K562 (cell line): ENCODE data around the gene ENDOU.

Experiments
- CTCF ChIP-seq, 3 experiments: IDR thresholded peaks in 2 of 3; conservative IDR thresholded peaks in 1 of 3; 2 replicates each; pipeline ENCODE4 v1.5.1; 2011 to 2012; ENCODE audit warnings: low read length in 3 of 3, mild to moderate bottlenecking in 3 of 3, control low read depth in 2 of 3, improper control_type of control experiment in 1 of 3, inconsistent platforms in 1 of 3, low read depth in 1 of 3, mixed read lengths in 1 of 3, moderate library complexity in 1 of 3; ENCODE audit not compliant: insufficient read depth in 2 of 3
- E2F1 ChIP-seq: sonication (generic); formaldehyde crosslinking; IDR thresholded peaks from 2 replicates; pipeline ENCODE4 v1.8.1; 2023; ENCODE audit warnings: mild to moderate bottlenecking, missing genetic modification reagents, moderate library complexity
- GABPA ChIP-seq: fragments of 200-800 bp; sonication (Bioruptor generic); conservative IDR thresholded peaks from 2 replicates; pipeline ENCODE4 v1.6.1; 2016; ENCODE audit warnings: low read depth, missing genetic modification characterization, missing compliant biosample characterization
- LARP7 ChIP-seq: fragments of 450-650 bp; IDR thresholded peaks from 2 replicates; pipeline ENCODE4 v1.6.1; 2016
- MAZ ChIP-seq, 2 experiments: fragments of 450-650 bp in 1 of 2; sonication (generic) in 1 of 2; formaldehyde crosslinking; IDR thresholded peaks in 1 of 2; conservative IDR thresholded peaks in 1 of 2; 2 replicates each; pipeline versions ENCODE4 v1.4.0 to v1.5.0; 2020; ENCODE audit warnings: mild to moderate bottlenecking in 1 of 2, missing genetic modification reagents in 1 of 2
- PKNOX1 ChIP-seq: fragments of 450-650 bp; IDR thresholded peaks from 2 replicates; pipeline ENCODE4 v1.6.1; 2016
- TAF7 ChIP-seq: fragments of 450-650 bp; IDR thresholded peaks from 2 replicates; pipeline ENCODE4 v1.6.1; 2016; ENCODE audit warnings: missing genetic modification characterization, missing compliant biosample characterization
- YY1 ChIP-seq, 3 experiments: IDR thresholded peaks; 2 replicates each; pipeline ENCODE4 v1.6.1; 2011; ENCODE audit warnings: low read length in 2 of 3, mild to moderate bottlenecking in 2 of 3, moderate library complexity in 2 of 3, borderline replicate concordance in 1 of 3, control low read depth in 1 of 3, low read depth in 1 of 3; ENCODE audit not compliant: insufficient read depth in 3 of 3, insufficient replicate concordance in 2 of 3, control insufficient read depth in 1 of 3, insufficient read length in 1 of 3; ENCODE audit errors: extremely low read depth in 1 of 3
- ZNF274 ChIP-seq: IDR thresholded peaks from 2 replicates; pipeline ENCODE4 v1.6.1; 2011; ENCODE audit warnings: low read depth, mild to moderate bottlenecking, low read length, moderate library complexity, borderline replicate concordance
- ZSCAN32 ChIP-seq: fragments of 450-650 bp; formaldehyde crosslinking; IDR thresholded peaks from 2 replicates; pipeline ENCODE4 v1.4.0; 2020; ENCODE audit warnings: mild to moderate bottlenecking, moderate library complexity
- TF ChIP-seq, protein P1 (sequence below): fragments of 250-450 bp; sonication (Bioruptor Pico); IDR thresholded peaks from 2 replicates; pipeline ENCODE4 v1.4.0; 2020; ENCODE audit warnings: borderline replicate concordance
- TF ChIP-seq, protein P2 (sequence below): sonication (generic); formaldehyde crosslinking; IDR thresholded peaks from 2 replicates; pipeline ENCODE4 v1.8.1; 2023; ENCODE audit warnings: mild to moderate bottlenecking, missing genetic modification reagents

DNA sequence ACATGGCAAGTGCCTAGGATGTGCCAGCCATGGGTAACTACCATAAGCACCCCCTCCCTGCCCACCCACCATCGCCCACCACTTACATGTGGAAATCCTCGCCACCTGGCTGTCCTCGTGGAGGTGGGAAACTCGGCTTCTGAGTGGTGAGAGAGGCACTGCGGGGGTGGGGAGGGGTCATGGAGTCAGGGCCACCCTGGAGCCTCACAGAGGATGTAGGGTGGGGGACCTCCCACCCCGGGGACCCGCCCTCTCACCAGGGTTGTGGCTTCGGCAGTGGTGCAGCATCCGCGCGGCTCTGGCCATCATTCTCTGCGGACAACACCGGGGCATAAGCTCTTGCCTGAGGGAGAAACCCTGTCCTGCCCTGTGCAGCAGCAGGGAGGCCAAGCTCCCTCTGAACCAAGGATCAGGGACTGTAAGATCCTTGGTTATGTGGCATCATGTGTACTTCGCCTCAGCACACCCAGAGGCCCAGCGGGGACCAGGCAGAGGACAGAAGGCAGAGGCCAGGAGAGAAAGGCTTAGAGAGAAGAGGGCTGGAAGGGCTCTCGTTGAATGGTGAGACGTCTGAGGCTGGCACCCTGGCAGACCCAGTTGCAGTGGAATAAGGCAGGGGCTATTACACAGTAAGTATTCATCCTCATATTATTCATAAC lies 12.8 kb upstream of the ENDOU start:
- no peak for TF ChIP-seq MAZ (CRISPR knock-in tag; conservative IDR thresholded peaks at IDR 0.05 in 1 of 2, IDR thresholded peaks at IDR 0.05 in 1 of 2)
- TF ChIP-seq GABPA (tag): no peak
- no peak for TF ChIP-seq ZNF274
- TF ChIP-seq, protein P1, sequence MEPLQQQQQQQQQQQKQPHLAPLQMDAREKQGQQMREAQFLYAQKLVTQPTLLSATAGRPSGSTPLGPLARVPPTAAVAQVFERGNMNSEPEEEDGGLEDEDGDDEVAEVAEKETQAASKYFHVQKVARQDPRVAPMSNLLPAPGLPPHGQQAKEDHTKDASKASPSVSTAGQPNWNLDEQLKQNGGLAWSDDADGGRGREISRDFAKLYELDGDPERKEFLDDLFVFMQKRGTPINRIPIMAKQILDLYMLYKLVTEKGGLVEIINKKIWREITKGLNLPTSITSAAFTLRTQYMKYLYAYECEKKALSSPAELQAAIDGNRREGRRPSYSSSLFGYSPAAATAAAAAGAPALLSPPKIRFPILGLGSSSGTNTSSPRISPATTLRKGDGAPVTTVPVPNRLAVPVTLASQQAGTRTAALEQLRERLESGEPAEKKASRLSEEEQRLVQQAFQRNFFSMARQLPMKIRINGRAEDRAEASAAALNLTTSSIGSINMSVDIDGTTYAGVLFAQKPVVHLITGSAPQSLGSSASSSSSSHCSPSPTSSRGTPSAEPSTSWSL (CRISPR knock-in tag): no peak
- no peak for TF ChIP-seq CTCF (IDR thresholded peaks at IDR 0.05 in 2 of 3, conservative IDR thresholded peaks at IDR 0.05 in 1 of 3; ENCODE audit: insufficient read depth in 2 of 3, low read depth in 1 of 3, low read length in 3 of 3)
- no peak for TF ChIP-seq LARP7
- no peak for TF ChIP-seq YY1 (IDR thresholded peaks at IDR 0.05; ENCODE audit: borderline replicate concordance in 1 of 3, control insufficient read depth in 1 of 3, extremely low read depth in 1 of 3, insufficient read depth in 3 of 3, insufficient read length in 1 of 3, insufficient replicate concordance in 2 of 3, low read depth in 1 of 3, low read length in 2 of 3)
- no peak for TF ChIP-seq PKNOX1
- TF ChIP-seq, protein P2, sequence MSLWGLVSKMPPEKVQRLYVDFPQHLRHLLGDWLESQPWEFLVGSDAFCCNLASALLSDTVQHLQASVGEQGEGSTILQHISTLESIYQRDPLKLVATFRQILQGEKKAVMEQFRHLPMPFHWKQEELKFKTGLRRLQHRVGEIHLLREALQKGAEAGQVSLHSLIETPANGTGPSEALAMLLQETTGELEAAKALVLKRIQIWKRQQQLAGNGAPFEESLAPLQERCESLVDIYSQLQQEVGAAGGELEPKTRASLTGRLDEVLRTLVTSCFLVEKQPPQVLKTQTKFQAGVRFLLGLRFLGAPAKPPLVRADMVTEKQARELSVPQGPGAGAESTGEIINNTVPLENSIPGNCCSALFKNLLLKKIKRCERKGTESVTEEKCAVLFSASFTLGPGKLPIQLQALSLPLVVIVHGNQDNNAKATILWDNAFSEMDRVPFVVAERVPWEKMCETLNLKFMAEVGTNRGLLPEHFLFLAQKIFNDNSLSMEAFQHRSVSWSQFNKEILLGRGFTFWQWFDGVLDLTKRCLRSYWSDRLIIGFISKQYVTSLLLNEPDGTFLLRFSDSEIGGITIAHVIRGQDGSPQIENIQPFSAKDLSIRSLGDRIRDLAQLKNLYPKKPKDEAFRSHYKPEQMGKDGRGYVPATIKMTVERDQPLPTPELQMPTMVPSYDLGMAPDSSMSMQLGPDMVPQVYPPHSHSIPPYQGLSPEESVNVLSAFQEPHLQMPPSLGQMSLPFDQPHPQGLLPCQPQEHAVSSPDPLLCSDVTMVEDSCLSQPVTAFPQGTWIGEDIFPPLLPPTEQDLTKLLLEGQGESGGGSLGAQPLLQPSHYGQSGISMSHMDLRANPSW (CRISPR knock-in tag): no peak
- TF ChIP-seq E2F1: no peak
- no peak for TF ChIP-seq TAF7 (tag)
- TF ChIP-seq ZSCAN32 (CRISPR knock-in tag): no peak
